ENCODE measurements around the gene TK2. TPM values are rescaled to one million over a fixed set of nuclear protein-coding genes. Genes with fewer than 3 reads are reported as not detected.

Gene TK2
- total and polyA plus RNA-seq, 9 of the 15 experiments (the other 6 are each of a cell fraction or from before 2014, with no cell fraction given) = 1.1 to 10.2 (median 5.3) TPM

DNA sequence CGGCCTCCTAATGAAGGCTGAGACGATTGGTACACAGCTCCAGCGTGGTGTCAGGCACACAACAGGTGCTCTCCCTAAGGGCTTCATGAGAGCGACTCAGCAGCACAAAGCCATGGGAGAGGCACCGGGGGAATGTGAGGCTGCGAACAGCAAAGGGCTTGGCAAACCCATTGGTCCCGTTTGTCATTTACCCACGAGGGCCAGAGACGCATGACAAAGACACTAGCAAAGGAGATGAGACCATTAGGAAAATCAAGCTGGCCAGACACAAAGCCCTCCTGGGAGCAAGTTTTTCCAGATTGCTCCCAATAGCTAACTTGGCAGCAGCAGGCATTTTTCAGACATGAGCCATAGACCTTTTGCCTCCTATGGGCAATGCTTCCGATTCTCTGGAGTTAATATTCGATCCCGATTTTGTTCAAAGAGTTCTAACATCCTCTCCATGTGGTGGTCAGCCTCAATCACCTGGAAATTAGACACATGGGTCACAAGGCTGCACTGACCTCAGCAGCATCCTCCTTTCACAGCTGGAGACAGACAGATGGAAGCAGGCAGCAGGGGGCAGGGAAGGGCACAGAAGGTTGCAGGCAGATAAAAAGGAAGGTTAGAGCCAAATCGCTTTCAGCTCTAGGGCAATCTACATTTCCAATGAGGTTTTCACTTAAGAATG lies 38.2 kb downstream of the TK2 start:
- intact Hi-C loops (cut with micrococcal nuclease) = no loop called here
- no peak overlapping the region for H3K27ac ChIP-seq (ENCODE audit: extremely low read depth, low read depth, low read length)
- no peak overlapping the region for H3K4me2 ChIP-seq (ENCODE audit: insufficient read depth, low read length)
- no peaks in the 10 kb centered on the region for H3K27me3 ChIP-seq (ENCODE audit: control insufficient read depth in 2 of 2, insufficient read depth in 2 of 2, low read length in 2 of 2)
- H3K9me3 ChIP-seq (replicated peaks; ENCODE audit: control insufficient read depth, insufficient read depth, low read depth, low read length) = no peaks in the 10 kb centered on the region
- POLR2A ChIA-PET = interaction anchor here (0.6 to 2.1 kb wide), 8 partner anchors 9 to 339 kb away, joined by 3 to 8 read pairs (median 3); no protein-coding TSS in a partner anchor
- no peak overlapping the region for H3K4me3 ChIP-seq
- in situ Hi-C loops (cut with MboI) = no loop called here
- ATAC-seq (peak; percentile 18), FAIRE-seq (peak; percentile 32), DNase-seq (ENCODE audit: extremely low read depth in 1 of 4, low spot score in 3 of 4) (peak in 2 of 4 experiments; percentile 43 to 60)
- H3K4me1 ChIP-seq (replicated peaks in 1 of 2; ENCODE audit: control insufficient read depth in 2 of 2, insufficient read depth in 2 of 2, low read length in 2 of 2) = peaks cover 17 to 23% of the 10 kb centered on the region in 2 experiments
- CTCF ChIA-PET (ENCODE audit: low intra/inter-chr PET ratio) = interaction anchor here (1.3 kb wide), 1 partner anchor 78 kb away, joined by 7 read pairs; no protein-coding TSS in a partner anchor
- BruUV-seq (replicated peaks) = no TSS peak
- 71% methylated on average over 13 of the region's 13 CpGs for WGBS (ENCODE audit: insufficient coverage, low coverage, missing lambda C conversion rate)
- H4K20me1 ChIP-seq (replicated peaks; ENCODE audit: control insufficient read depth, insufficient read depth, low read length) = no peaks in the 10 kb centered on the region
- H2AFZ ChIP-seq (ENCODE audit: low read depth, low read length) = no peak overlapping the region
- no peaks in the 10 kb centered on the region; the same call in 2 of the 3 replicates for H3K36me3 ChIP-seq (ENCODE audit: control insufficient read depth, insufficient read depth, low read length)
- peak overlapping the region in 1 of 2 experiments; percentile 50; a peak in 1 of 4 replicates for H3K9ac ChIP-seq (ENCODE audit: insufficient read depth in 1 of 2, low read depth in 2 of 2, low read length in 2 of 2)
- no peaks in the 10 kb centered on the region for H3K79me2 ChIP-seq (ENCODE audit: control insufficient read depth, insufficient read depth, low read length)
- no peaks in the 10 kb centered on the region for H3K9me1 ChIP-seq (ENCODE audit: control insufficient read depth, insufficient read depth, low read length)
- TF ChIP-seq ETS2 (tag; IDR thresholded peaks at IDR 0.05; ENCODE audit: borderline replicate concordance, poor library complexity, severe bottlenecking) (no peak), RCOR1 (IDR thresholded peaks at IDR 0.05; ENCODE audit: borderline replicate concordance in 1 of 2, low read depth in 2 of 2, low read length in 2 of 2) (peak in 1 of 2 experiments; percentile 45; a peak in 1 of 4 replicates), C11orf30 (IDR thresholded peaks at IDR 0.05; ENCODE audit: low read depth) (peak; percentile 12), ZKSCAN3 (CRISPR knock-in tag; IDR thresholded peaks at IDR 0.05) (no peak), CBX1 (IDR thresholded peaks at IDR 0.05; ENCODE audit: low read depth) (no peak), PCBP2 (IDR thresholded peaks at IDR 0.05; ENCODE audit: low read depth, low read length, poor library complexity, severe bottlenecking) (no peak), CBFA2T3 (IDR thresholded peaks at IDR 0.05) (peak; percentile 89), TRIM28 (IDR thresholded peaks at IDR 0.05) (no peak), CBFA2T2 (conservative IDR thresholded peaks at IDR 0.05) (peak; percentile 78), GATA2 (CRISPR knock-in tag; IDR thresholded peaks at IDR 0.05) (peak; percentile 38; the same call in 1 of the 2 replicates), NCOR1 (IDR thresholded peaks at IDR 0.05) (peak; percentile 42; the same call in 1 of the 2 replicates), CHD2 (IDR thresholded peaks at IDR 0.05; ENCODE audit: low read depth, low read length) (no peak), ARID1B (IDR thresholded peaks at IDR 0.05) (peak; percentile 45), POLR2AphosphoS5 (IDR thresholded peaks at IDR 0.05; ENCODE audit: control insufficient read depth, insufficient read depth, low read depth, low read length) (0 out of 2 replicates have a peak, but pooled peaks have one; percentile 32)
- TF ChIP-seq, protein P1, sequence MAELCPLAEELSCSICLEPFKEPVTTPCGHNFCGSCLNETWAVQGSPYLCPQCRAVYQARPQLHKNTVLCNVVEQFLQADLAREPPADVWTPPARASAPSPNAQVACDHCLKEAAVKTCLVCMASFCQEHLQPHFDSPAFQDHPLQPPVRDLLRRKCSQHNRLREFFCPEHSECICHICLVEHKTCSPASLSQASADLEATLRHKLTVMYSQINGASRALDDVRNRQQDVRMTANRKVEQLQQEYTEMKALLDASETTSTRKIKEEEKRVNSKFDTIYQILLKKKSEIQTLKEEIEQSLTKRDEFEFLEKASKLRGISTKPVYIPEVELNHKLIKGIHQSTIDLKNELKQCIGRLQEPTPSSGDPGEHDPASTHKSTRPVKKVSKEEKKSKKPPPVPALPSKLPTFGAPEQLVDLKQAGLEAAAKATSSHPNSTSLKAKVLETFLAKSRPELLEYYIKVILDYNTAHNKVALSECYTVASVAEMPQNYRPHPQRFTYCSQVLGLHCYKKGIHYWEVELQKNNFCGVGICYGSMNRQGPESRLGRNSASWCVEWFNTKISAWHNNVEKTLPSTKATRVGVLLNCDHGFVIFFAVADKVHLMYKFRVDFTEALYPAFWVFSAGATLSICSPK (IDR thresholded peaks at IDR 0.05; ENCODE audit: borderline replicate concordance) = no peak
- TF ChIP-seq, protein P2, sequence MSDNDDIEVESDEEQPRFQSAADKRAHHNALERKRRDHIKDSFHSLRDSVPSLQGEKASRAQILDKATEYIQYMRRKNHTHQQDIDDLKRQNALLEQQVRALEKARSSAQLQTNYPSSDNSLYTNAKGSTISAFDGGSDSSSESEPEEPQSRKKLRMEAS (CRISPR knock-in tag; IDR thresholded peaks at IDR 0.05) = peak; percentile 57; the same call in 1 of the 2 replicates
- TF ChIP-seq, protein P3, sequence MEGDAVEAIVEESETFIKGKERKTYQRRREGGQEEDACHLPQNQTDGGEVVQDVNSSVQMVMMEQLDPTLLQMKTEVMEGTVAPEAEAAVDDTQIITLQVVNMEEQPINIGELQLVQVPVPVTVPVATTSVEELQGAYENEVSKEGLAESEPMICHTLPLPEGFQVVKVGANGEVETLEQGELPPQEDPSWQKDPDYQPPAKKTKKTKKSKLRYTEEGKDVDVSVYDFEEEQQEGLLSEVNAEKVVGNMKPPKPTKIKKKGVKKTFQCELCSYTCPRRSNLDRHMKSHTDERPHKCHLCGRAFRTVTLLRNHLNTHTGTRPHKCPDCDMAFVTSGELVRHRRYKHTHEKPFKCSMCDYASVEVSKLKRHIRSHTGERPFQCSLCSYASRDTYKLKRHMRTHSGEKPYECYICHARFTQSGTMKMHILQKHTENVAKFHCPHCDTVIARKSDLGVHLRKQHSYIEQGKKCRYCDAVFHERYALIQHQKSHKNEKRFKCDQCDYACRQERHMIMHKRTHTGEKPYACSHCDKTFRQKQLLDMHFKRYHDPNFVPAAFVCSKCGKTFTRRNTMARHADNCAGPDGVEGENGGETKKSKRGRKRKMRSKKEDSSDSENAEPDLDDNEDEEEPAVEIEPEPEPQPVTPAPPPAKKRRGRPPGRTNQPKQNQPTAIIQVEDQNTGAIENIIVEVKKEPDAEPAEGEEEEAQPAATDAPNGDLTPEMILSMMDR (IDR thresholded peaks at IDR 0.05 in 2 of 3, conservative IDR thresholded peaks at IDR 0.05 in 1 of 3; ENCODE audit: insufficient read depth in 2 of 3, low read depth in 1 of 3, low read length in 3 of 3) = peak; percentile 37 to 48 (median 39); a peak in 3 of 6 replicates
- TF ChIP-seq, protein P4, sequence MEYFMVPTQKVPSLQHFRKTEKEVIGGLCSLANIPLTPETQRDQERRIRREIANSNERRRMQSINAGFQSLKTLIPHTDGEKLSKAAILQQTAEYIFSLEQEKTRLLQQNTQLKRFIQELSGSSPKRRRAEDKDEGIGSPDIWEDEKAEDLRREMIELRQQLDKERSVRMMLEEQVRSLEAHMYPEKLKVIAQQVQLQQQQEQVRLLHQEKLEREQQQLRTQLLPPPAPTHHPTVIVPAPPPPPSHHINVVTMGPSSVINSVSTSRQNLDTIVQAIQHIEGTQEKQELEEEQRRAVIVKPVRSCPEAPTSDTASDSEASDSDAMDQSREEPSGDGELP (CRISPR knock-in tag; IDR thresholded peaks at IDR 0.05; ENCODE audit: borderline replicate concordance) = peak; percentile 76
